ENCODE measurements around the gene CTSH.

CTSH gene, protein sequence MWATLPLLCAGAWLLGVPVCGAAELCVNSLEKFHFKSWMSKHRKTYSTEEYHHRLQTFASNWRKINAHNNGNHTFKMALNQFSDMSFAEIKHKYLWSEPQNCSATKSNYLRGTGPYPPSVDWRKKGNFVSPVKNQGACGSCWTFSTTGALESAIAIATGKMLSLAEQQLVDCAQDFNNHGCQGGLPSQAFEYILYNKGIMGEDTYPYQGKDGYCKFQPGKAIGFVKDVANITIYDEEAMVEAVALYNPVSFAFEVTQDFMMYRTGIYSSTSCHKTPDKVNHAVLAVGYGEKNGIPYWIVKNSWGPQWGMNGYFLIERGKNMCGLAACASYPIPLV

GRCh38 chr15:78944669-78945407 is at the start of gene CTSH:
CTSH (minus strand) TSS chr15:78945046; CDS start chr15:78944981, 65 bp downstream.
- peak; percentile 73 for DNase-seq

DNA sequence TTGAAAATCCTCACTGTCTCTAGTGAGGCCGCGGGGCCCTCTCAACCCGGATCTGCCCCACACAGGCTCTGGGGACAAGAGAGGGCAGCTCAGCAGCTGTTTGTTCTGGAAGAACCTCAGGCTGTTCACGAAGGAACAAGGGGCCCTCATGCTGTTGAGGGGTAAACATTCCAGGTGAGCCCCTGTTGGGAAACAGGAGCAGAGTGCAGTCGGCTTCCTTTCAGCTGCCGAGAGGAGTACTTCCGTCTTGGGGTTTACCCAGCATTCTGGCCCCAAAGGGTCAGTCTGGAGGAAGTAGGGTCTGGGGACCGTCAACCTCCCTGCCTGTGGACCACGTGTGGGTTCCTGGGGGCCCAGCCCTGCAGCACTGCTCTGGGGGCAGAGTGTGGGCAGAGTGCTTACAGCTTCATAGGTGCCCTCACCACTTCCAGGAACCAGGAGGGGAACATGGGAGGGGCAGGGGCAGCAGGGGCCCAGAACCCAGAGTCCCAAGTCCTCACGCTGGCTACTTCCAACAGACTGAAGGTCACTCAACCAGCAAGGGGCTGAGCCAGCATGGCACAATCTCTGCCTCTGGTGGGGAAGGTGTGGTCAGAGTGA is 49.2 kb upstream of the CTSH start:
- no peak for DNase-seq

GRCh38 chr15:78993257-78993930 is 48.5 kb upstream of the CTSH start:
- no peak for DNase-seq

- no peak for DNase-seq
Observed at GRCh38 chr15:78992416-78993256, 47.8 kb upstream of the CTSH start.

GRCh38 chr15:78991879-78992278 is 47.0 kb upstream of the CTSH start:
- DNase-seq = no peak

DNA sequence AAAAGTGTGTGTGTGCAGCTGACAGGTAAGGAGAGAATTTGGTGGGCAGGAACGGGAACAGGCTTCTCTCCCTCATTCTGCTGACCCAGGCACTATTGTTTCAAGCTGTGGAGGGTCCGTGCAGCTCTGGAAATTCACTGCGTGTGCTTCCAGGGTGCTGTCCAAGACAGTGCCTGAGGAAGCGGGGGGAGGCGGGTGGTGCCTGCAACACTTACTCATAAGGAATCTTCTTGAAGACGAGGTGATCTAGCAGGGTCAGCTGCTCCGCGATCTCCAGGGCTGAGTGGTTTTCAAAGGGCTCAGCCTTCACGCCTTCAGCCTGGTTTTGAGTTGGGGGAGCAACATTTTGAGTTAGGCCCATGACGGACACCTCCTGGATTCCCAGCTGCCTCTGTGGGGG is 46.6 kb upstream of the CTSH start:
- DNase-seq = no peak

DNA sequence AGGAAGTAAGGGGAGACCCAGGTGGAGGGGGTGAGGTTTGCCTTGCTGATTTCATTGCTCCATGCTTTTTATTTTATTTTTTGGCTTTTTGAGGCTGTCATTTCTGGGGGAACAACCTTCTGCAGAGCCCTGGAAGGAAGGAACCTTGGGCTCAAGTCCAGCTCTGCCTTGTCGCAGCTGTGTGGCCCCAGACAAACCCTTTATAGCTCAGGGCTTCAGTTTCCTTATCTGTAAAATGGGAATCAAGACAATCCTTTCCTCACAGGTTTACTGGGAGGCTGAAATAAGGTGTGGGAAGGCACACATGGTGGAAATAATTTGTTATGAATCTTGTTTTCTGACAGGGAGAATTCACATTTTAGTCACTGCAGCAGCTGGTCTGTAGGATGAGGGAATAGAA is 45.4 kb upstream of the CTSH start:
- no peak for DNase-seq

- DNase-seq = no peak
Observed at GRCh38 chr15:78989701-78990240, 44.9 kb upstream of the CTSH start.

DNA sequence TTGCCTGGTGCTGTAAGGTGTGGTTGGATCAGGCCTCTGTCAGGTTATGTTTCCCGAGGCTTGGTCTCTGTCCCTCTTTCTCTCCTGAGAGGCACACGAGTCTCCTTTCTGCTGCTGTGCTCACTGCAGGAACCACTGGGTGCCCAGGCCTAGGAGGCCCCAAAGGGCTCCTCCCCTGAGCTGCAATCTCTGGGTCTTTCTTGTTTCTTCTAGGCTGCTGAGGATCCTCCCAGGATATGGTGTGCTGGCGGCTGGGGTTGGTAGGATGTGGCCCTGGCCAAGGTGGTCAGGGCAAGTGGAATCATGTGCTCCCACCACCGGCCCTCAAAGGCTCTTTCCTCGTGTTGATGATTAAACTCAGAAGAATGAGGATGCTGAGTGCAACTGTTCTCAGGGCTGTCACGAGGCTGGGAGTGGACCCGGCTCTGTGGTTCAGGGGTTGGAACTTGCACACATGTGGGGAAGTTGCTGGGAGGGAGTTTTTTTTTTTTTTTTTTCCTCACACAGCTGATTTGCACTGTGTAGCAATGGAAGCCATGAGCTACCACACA is 43.6 kb upstream of the CTSH start:
- DNase-seq = peak; percentile 42

DNA sequence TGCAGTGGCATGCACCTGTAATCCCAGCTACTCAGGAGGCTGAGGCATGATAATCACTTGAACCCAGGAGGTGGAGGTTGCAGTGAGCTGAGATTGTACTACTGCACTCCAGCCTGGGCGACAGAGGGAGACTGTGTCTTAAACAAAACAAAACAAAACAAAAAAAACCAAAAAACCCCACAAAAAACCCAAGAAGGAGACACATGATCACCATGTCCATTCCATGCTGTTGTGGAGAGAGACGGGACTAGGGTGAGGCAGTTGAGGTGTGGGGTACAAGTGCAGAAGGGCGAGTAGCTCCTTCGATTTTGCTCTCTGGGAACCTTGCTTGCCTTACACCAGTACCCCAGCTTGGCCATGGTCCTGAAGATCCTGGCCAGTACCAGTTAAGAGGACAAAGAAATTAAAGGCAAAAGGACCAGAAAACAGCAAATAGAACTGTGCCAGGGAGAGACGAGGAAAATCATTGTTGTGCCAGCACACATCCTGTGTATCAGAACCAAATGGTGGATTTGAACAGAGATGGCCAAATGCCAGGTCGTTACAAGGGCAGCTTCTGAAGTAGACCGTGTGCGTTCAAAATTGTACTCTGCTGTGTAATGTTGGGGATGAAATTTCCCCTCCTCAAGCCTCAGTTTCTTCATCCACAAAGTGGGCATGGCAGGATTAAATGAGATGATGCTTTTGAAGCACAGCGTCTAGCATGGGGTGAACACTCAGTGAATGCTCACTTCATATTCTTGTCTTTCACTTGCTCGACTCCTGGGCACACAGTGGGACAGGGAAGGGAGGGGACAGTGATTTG is 42.9 kb upstream of the CTSH start:
- no peak for DNase-seq

DNA sequence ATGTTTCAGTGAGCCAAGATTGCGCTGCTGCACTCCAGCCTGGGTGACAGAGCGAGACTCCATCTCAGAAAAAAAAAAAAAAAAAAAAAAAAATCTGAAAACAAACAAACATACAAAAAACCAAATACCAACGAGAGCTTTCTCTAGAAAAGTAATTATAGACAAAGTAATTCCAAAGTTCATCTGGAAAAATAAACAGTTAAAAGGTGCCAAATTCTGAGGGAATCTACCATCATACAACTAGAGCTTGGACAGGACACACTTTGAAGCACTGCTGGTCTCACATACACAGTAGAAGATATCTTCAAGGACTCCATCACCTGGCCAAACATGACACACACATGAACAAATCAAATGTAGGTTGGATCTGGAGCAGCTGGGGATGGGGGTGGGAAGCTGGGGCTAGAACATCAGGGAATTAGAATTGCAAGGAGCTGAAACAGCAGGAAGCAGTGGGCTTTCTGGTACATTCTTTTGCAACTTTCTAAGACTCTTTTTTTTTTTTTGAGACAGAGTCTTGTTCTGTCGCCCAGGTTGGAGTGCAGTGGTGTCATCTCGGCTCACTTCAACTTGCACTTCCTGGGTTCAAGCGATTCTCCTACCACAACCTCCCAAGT is 41.1 kb upstream of the CTSH start:
- no peak for DNase-seq

- no peak for DNase-seq
Observed at GRCh38 chr15:78984041-78984440, 39.2 kb upstream of the CTSH start.

- no peak for DNase-seq
Observed at GRCh38 chr15:78983146-78983918, 38.5 kb upstream of the CTSH start.

- no peak for DNase-seq
Observed at GRCh38 chr15:78982736-78983135, 37.9 kb upstream of the CTSH start.

- peak; percentile 4 for DNase-seq
Observed at GRCh38 chr15:78981532-78982313, 36.9 kb upstream of the CTSH start.

- peak; percentile 81 for DNase-seq
Observed at GRCh38 chr15:78979456-78980320, 34.8 kb upstream of the CTSH start.

DNA sequence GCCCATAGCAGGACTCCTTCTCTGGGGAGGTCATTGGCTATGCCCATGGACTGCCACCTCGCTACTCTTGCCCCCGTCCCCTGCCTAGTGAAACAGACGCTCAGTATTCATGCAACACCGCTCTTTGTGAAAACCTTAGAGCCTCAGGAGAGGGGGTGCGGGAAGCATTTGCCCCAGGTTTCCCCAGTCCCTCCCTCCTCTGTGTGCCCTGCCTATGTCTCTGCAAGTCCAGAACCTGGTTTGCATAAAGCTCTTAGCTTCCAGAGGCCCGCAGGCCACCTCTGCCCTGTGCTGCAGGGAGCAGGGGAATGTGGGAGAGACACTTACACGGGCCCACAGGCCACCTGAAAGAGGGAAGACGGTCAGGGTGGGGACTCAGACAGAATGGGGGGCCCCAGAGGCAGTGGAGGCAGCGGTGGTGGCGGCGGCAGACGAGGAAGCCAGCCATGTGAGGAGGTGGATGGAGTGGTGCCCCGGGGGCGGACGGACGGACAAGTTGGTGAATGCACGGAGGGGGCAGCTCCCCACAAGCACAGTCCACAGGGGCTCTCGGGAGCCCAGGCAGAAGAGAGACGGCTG is 33.8 kb upstream of the CTSH start:
- DNase-seq = no peak
